ENCODE results near the gene TRIML2. TPM values are rescaled to one million over a fixed set of nuclear protein-coding genes. Genes with fewer than 3 reads are reported as not detected.

The TRIML2 gene
- total RNA-seq (not detected), polyA plus RNA-seq (not detected)
- long read RNA-seq, donor 1: 0 reads
- long read RNA-seq, donor 2: 0 reads

DNA sequence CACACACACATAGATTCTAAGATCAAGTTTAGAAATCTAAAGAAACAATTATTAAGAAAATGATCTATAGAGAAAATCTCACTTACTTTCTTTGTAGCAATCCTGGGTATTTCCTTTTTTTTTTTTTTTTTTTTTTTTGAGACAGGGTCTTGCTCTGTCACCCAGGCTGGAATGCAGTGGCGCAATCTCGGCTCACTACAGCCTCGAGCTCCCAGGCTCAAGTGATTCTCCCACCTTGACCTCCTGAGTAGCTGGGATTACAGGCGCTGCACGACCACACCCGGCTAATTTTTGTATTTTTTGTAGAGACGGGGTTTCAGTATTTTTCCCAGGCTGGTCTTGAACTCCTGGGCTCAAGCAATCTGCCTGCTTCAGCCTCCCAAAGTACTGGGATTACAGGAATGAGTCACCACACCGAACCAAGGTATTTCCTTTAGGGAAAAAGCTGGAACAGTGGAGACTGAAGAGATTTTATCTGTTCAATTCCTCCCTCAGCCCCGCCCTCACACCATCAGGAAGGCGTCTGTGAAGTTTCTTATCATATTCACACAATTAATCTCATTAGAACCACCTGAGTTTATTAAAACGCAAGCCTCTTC is at the start of gene TRIML2:
Gene TRIML2 (minus strand): TSS at position 447 of the 599 bp plus-strand sequence. CDS start 4,235 bp downstream, outside the sequence.
- 42 to 53% (median 45%) methylated on average over 11 of the region's 11 CpGs for WGBS, 5 donors
- TF ChIP-seq POLR2A (IDR thresholded peaks at IDR 0.05) (no peak), CTCF (IDR thresholded peaks at IDR 0.05 in 8 of 11, conservative IDR thresholded peaks at IDR 0.05 in 3 of 11) (no peak), POLR2AphosphoS5 (IDR thresholded peaks at IDR 0.05) (no peak)
- Histone ChIP-seq H3K27ac (no peak within 1 kb of the TSS), H3K36me3 (no peaks in the 10 kb centered on the region), H3K4me1 (no peaks in the 10 kb centered on the region), H3K4me3 (no peak within 1 kb of the TSS), H3K27me3 (replicated peaks in 1 of 7) (no peaks in the 10 kb centered on the region), H3K9me3 (peaks cover 0 to 30% (median 20%) of the 10 kb centered on the region in 8 donors)
- intact Hi-C loops (cut with DNase I; ENCODE audit: low total_unique reads): no loop called here
- DNase-seq: no peak

DNA sequence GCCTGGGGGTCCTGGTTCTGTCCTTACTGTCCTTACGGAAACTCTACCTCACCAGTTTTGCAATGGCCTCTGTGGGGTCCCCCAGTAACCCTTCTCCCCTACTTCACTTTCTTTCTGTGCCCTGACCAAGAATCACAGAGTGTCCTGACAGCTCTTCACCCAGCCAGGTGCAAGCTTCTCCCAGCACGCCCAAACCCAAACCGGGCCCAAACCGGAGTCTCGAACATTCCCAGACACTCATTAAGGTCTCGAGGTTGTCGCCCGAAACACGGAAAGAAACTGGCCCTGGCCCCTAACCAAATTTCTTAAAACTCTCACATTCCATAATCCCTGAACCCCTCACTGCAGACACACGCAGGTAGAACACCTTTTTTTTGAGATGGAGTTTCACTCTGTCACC is 48.9 kb upstream of the TRIML2 start:
- Histone ChIP-seq H3K27ac (no peak overlapping the region), H3K4me1 (no peaks in the 10 kb centered on the region), H3K9me3 (peaks cover 0 to 37% (median 13%) of the 10 kb centered on the region in 8 donors), H3K4me3 (no peak overlapping the region), H3K27me3 (replicated peaks in 1 of 7) (no peaks in the 10 kb centered on the region), H3K36me3 (no peaks in the 10 kb centered on the region)
- WGBS, 5 donors: 85 to 94% (median 93%) methylated on average over 10 of the region's 10 CpGs
- TF ChIP-seq POLR2AphosphoS5 (IDR thresholded peaks at IDR 0.05): no peak
- no peak for TF ChIP-seq POLR2A (IDR thresholded peaks at IDR 0.05)
- TF ChIP-seq CTCF (IDR thresholded peaks at IDR 0.05 in 8 of 11, conservative IDR thresholded peaks at IDR 0.05 in 3 of 11): no peak
- DNase-seq: peak; percentile 61
- intact Hi-C loops (cut with DNase I; ENCODE audit: low total_unique reads): no loop called here

GRCh38 chr4:188154668-188155405 is 45.4 kb upstream of the TRIML2 start:
- WGBS, 5 donors: 78 to 91% (median 89%) methylated on average over 11 of the region's 11 CpGs
- Histone ChIP-seq H3K4me3 (no peak overlapping the region), H3K36me3 (no peaks in the 10 kb centered on the region), H3K27me3 (replicated peaks in 1 of 7) (no peaks in the 10 kb centered on the region), H3K27ac (no peak overlapping the region), H3K4me1 (no peaks in the 10 kb centered on the region), H3K9me3 (peaks cover 0 to 31% (median 12%) of the 10 kb centered on the region in 8 donors)
- DNase-seq: no peak
- no peak for TF ChIP-seq CTCF (IDR thresholded peaks at IDR 0.05 in 8 of 11, conservative IDR thresholded peaks at IDR 0.05 in 3 of 11)
- no peak for TF ChIP-seq POLR2AphosphoS5 (IDR thresholded peaks at IDR 0.05)
- no peak for TF ChIP-seq POLR2A (IDR thresholded peaks at IDR 0.05)
- intact Hi-C loops (cut with DNase I; ENCODE audit: low total_unique reads): no loop called here

- no peaks in the 10 kb centered on the region for H3K27me3 ChIP-seq (replicated peaks in 1 of 7)
Observed at GRCh38 chr4:188147776-188148175, 38.4 kb upstream of the TRIML2 start.

More at GRCh38 chr4:188147776-188148175, 38.4 kb upstream of the TRIML2 start:
- no peaks in the 10 kb centered on the region for H3K36me3 ChIP-seq
- intact Hi-C loops (cut with DNase I; ENCODE audit: low total_unique reads): no loop called here
- H3K27ac ChIP-seq: no peak overlapping the region
- H3K4me3 ChIP-seq: no peak overlapping the region
- 86 to 92% (median 90%) methylated on average over 6 of the region's 6 CpGs for whole genome bisulfite sequencing, 5 donors
- no peak for DNase-seq
- H3K9me3 ChIP-seq: peaks cover 0 to 27% (median 4%) of the 10 kb centered on the region in 8 donors
- H3K4me1 ChIP-seq: no peaks in the 10 kb centered on the region
- TF ChIP-seq POLR2A (IDR thresholded peaks at IDR 0.05) (no peak), CTCF (IDR thresholded peaks at IDR 0.05 in 8 of 11, conservative IDR thresholded peaks at IDR 0.05 in 3 of 11) (no peak), POLR2AphosphoS5 (IDR thresholded peaks at IDR 0.05) (no peak)
